Measurements from ENCODE around the gene TAS2R50.

The TAS2R50 gene

DNA sequence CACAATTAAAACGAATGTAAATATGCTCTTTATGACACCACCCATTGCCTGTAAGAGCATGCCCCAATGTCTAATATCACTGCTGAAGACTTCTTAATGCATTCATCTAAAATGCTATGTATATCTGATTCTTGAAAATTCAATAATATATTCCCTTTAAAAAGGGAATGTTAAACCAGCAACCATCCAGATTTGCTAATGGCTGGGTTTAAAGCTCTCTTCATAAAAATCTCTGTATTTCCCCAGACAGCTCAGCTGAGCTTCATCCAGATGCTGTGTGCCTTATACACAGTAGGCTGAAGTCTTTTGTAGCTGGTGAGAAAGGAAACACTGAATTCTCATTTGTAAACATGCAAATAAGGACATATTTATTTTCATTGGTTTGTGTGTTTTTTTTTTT, 47.5 kb downstream of the TAS2R50 start, which contains the start of gene TAS2R14:
TAS2R14 (minus strand) TSS at position 101 of the 400 bp plus-strand sequence; CDS start at position 45, 56 bp downstream.
- TF ChIP-seq, protein P1, sequence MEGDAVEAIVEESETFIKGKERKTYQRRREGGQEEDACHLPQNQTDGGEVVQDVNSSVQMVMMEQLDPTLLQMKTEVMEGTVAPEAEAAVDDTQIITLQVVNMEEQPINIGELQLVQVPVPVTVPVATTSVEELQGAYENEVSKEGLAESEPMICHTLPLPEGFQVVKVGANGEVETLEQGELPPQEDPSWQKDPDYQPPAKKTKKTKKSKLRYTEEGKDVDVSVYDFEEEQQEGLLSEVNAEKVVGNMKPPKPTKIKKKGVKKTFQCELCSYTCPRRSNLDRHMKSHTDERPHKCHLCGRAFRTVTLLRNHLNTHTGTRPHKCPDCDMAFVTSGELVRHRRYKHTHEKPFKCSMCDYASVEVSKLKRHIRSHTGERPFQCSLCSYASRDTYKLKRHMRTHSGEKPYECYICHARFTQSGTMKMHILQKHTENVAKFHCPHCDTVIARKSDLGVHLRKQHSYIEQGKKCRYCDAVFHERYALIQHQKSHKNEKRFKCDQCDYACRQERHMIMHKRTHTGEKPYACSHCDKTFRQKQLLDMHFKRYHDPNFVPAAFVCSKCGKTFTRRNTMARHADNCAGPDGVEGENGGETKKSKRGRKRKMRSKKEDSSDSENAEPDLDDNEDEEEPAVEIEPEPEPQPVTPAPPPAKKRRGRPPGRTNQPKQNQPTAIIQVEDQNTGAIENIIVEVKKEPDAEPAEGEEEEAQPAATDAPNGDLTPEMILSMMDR (IDR thresholded peaks at IDR 0.05; ENCODE audit: low read length, missing control alignments) = no peak
- H3K4me3 ChIP-seq (replicated peaks; ENCODE audit: low read depth, low read length) = no peak within 1 kb of the TSS
- no peak for DNase-seq (ENCODE audit: low read depth)

DNA sequence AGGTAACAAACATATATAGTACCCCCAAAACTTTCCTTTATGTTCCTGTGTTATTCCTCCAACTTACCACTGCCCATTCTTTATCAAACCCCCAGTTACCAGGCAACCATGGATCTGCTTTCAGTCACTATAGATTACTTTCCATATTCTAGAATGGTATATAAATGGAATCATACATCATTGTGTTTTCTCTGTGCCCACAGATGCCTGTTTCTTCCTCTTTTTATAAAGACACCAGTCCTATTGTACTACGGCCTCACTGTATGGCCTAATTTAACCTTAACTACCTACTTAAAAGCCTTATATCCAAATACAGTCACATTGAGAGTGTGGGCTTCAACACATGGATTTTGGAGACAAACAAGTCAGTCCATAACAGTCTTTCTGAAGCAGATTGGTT, 50.2 kb downstream of the TAS2R50 start:
- TF ChIP-seq, protein P1 (IDR thresholded peaks at IDR 0.05; ENCODE audit: low read length, missing control alignments) = no peak
- no peak overlapping the region for H3K4me3 ChIP-seq (replicated peaks; ENCODE audit: low read depth, low read length)
- no peak for DNase-seq (ENCODE audit: low read depth)

Data from fibroblast of pulmonary artery (primary cell).